Ovary (tissue), 3 donors: ENCODE measurements around the gene DCAF6.

ENCODE experiments used
- POLR2A ChIP-seq: fragments of 450-650 bp; IDR thresholded peaks from one replicate; pipeline ENCODE4 v1.6.1; 2017; ENCODE audit warnings: antibody characterized with exemption, mild to moderate bottlenecking, moderate library complexity
- TF ChIP-seq, protein P1 (sequence below), 3 donors: fragments of 450-650 bp in 2 of 3; fragments of 200-600 bp in 1 of 3; IDR thresholded peaks; one replicate each; pipeline versions ENCODE4 v1.5.1 to v1.8.0; 2016 to 2022; ENCODE audit warnings: antibody characterized with exemption in 3 of 3, mild to moderate bottlenecking in 1 of 3
- donor health status: DM: no; HTN: no; CAD: no.

DNA sequence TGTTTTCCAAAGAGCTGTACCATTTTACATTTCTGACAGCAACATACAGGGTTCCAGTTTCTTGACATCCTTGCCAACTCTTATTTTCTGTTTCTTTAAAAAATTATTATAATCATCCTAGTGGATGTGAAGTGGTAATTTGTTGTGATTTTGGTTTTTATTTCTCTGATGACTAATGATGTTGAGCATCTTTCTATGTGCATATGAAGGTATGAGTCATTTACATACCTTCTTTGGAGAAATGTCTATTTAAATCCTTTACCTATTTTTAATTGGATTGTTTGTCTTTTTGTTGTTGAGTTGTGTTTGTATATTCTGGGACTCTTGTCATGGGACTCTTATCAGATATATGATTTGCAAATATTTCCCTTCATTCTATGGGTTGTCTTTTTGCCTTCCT is 21.2 kb downstream of the DCAF6 start:
- TF ChIP-seq, protein P1, sequence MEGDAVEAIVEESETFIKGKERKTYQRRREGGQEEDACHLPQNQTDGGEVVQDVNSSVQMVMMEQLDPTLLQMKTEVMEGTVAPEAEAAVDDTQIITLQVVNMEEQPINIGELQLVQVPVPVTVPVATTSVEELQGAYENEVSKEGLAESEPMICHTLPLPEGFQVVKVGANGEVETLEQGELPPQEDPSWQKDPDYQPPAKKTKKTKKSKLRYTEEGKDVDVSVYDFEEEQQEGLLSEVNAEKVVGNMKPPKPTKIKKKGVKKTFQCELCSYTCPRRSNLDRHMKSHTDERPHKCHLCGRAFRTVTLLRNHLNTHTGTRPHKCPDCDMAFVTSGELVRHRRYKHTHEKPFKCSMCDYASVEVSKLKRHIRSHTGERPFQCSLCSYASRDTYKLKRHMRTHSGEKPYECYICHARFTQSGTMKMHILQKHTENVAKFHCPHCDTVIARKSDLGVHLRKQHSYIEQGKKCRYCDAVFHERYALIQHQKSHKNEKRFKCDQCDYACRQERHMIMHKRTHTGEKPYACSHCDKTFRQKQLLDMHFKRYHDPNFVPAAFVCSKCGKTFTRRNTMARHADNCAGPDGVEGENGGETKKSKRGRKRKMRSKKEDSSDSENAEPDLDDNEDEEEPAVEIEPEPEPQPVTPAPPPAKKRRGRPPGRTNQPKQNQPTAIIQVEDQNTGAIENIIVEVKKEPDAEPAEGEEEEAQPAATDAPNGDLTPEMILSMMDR (IDR thresholded peaks at IDR 0.05), result no peak
- no peak for TF ChIP-seq POLR2A
